Measurements from ENCODE around the gene GRK1. TPM values are rescaled to one million over a fixed set of nuclear protein-coding genes. Genes with fewer than 3 reads are reported as not detected.

GRK1 gene
- total and polyA plus RNA-seq, 2 of the 8 experiments (the other 6 are each of a cell fraction or from before 2014, with no cell fraction given), result 0.12 TPM; not detected in 1

DNA sequence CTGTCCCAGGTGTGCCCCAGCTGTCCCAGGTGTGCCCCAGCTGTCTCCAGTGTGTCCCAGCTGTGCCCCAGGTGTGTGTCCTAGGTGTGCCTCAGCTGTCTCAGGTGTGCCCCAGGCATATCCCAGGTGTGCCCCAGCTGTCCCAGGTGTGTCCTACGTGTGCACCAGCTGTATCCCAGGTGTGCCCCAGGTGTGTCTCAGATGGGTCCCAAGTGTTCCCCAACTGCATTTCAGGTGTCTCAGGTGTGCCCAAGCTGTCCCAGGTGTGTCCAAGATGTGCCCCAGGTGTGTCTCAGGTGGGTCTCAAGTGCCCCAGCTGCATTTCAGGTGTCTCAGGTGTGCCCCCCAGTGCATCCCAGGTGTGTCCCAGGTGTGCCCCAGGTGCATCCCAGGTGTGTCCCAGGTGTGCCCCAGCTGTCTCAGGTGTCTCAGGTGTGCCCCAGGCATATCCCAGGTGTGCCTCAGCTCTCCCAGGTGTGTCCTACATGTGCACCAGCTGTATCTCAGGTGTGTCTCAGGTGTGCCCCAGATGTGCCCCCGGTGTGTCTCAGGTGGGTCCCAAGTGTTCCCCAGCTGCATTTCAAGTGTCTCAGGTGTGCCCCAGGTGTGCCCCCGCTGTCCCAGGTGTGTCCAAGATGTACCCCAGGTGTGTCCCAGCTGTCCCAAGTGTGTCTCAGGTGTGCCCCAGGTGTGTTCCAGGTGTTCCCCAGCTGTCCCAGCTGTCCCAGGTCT is 1.3 kb upstream of the GRK1 start:
- TF ChIP-seq NANOG (IDR thresholded peaks at IDR 0.05; ENCODE audit: insufficient read depth, low read depth, low read length, poor library complexity, severe bottlenecking), result no peak
- no peak for TF ChIP-seq CHD2 (IDR thresholded peaks at IDR 0.05; ENCODE audit: low read length)
- no peak for TF ChIP-seq KDM5A (IDR thresholded peaks at IDR 0.05; ENCODE audit: low read length)
- no peak overlapping the region for H3K4me3 ChIP-seq (ENCODE audit: extremely low read depth in 1 of 4, insufficient read depth in 2 of 4, low read depth in 3 of 4, low read length in 4 of 4)
- no peak overlapping the region for H3K14ac ChIP-seq (ENCODE audit: insufficient read length)
- no peak overlapping the region for H2BK5ac ChIP-seq (ENCODE audit: low read depth, low read length)
- POLR2A ChIA-PET (ENCODE audit: partially characterized antibody), result interaction anchor here (0.7 to 1.2 kb wide), 2 partner anchors 59 to 67 kb away, joined by 3 read pairs; no protein-coding TSS in a partner anchor
- H4K8ac ChIP-seq (ENCODE audit: extremely low read depth, insufficient read depth, low read length), result no peak overlapping the region; the same call in 1 of the 2 replicates
- no peak for FAIRE-seq
- H3K79me1 ChIP-seq (ENCODE audit: low read depth, low read length), result no peaks in the 10 kb centered on the region
- no peaks in the 10 kb centered on the region for H3K79me2 ChIP-seq (ENCODE audit: control insufficient read depth in 1 of 2, insufficient read depth in 2 of 2, low read length in 2 of 2)
- H3K4me1 ChIP-seq (replicated peaks in 1 of 4; ENCODE audit: control insufficient read depth in 3 of 4, insufficient read depth in 4 of 4, low read length in 3 of 4), result peaks cover 0 to 2% (median 0%) of the 10 kb centered on the region in 4 experiments; a peak in 2 of 7 replicates
- H4K20me1 ChIP-seq (replicated peaks in 1 of 2; ENCODE audit: control insufficient read depth in 1 of 2, insufficient read depth in 2 of 2, low read length in 2 of 2), result peaks cover 0 to 2% of the 10 kb centered on the region in 2 experiments
- H2BK15ac ChIP-seq (ENCODE audit: low read length), result peak overlapping the region; percentile 2; the same call in 1 of the 2 replicates
- no peaks in the 10 kb centered on the region for H3K23me2 ChIP-seq (ENCODE audit: low read depth, low read length)
- 90% methylated on average over 3 of the region's 3 CpGs; no CpG with 5 or more reads in 1 of the 2 experiments for WGBS, 2 experiments (ENCODE audit: extremely low coverage in 1 of 2, insufficient coverage in 1 of 2, insufficient read length in 1 of 2, insufficient replicate concordance in 2 of 2, low coverage in 1 of 2, low lambda C conversion rate in 2 of 2, missing lambda C conversion rate in 1 of 2)
- no peak overlapping the region for H3K9ac ChIP-seq (replicated peaks in 1 of 4; ENCODE audit: extremely low read depth in 1 of 4, low read depth in 3 of 4, low read length in 3 of 4)
- DNase-seq (ENCODE audit: low read depth in 1 of 2, low spot score in 2 of 2), result no peak
- H3K4ac ChIP-seq (replicated peaks; ENCODE audit: insufficient read length, low read depth, low read length), result no peak overlapping the region
- no peak overlapping the region for H4K5ac ChIP-seq (ENCODE audit: insufficient read length, low read depth, low read length)
- H3K27me3 ChIP-seq (replicated peaks in 1 of 4; ENCODE audit: control insufficient read depth in 3 of 4, extremely low read depth in 1 of 4, insufficient read depth in 3 of 4, low read length in 3 of 4), result no peaks in the 10 kb centered on the region
- peak overlapping the region; percentile 53; the same call in 1 of the 2 replicates for H2AK5ac ChIP-seq (ENCODE audit: low read depth, low read length)
- H2AFZ ChIP-seq (ENCODE audit: low read length), result no peak overlapping the region
- CTCF ChIA-PET (ENCODE audit: partially characterized antibody), result interaction anchor here (0.8 to 3.7 kb wide), 7 partner anchors 16 to 214 kb away, joined by 3 to 19 read pairs (median 6); no protein-coding TSS in a partner anchor
- H3K4me2 ChIP-seq (ENCODE audit: insufficient read depth in 1 of 2, low read depth in 2 of 2, low read length in 2 of 2), result no peak overlapping the region
- no peak overlapping the region for H4K91ac ChIP-seq (replicated peaks; ENCODE audit: insufficient read length, low read length)
- H2BK20ac ChIP-seq (ENCODE audit: low read length), result no peak overlapping the region
- no peak overlapping the region for H3K23ac ChIP-seq (ENCODE audit: insufficient read length)
- H3K9me3 ChIP-seq (ENCODE audit: insufficient read depth in 2 of 2, low read depth in 1 of 2, low read length in 1 of 2), result no peaks in the 10 kb centered on the region
- H3K36me3 ChIP-seq (ENCODE audit: control insufficient read depth in 2 of 4, insufficient read depth in 4 of 4, low read length in 3 of 4), result no peaks in the 10 kb centered on the region
- no peak overlapping the region for H3K56ac ChIP-seq (replicated peaks; ENCODE audit: insufficient read length, low read depth, low read length)
- H2BK120ac ChIP-seq (replicated peaks; ENCODE audit: low read depth, low read length), result no peak overlapping the region
- no peak overlapping the region for H3K18ac ChIP-seq (ENCODE audit: extremely low read depth, low read length)
- no peak overlapping the region for H2BK12ac ChIP-seq (ENCODE audit: low read depth, low read length)
- H3K27ac ChIP-seq (ENCODE audit: low read depth, low read length), result 0 out of 2 replicates have a peak overlapping the region, but pooled peaks have one; percentile 31
